Esophagus squamous epithelium (tissue), 4 donors: ENCODE measurements around the gene STON1.

Experiments
- POLR2A ChIP-seq, 4 donors: fragments of 450-650 bp; IDR thresholded peaks; one replicate each; pipeline ENCODE4 v1.6.1; 2017; ENCODE audit warnings: antibody characterized with exemption in 4 of 4, mild to moderate bottlenecking in 4 of 4, moderate library complexity in 3 of 4
- TF ChIP-seq, protein P1 (sequence below), 6 experiments: fragments of 450-650 bp in 4 of 6; fragments of 200-600 bp in 2 of 6; sonication (generic) in 2 of 6; IDR thresholded peaks; one replicate each; pipeline ENCODE4 v1.5.1; 2016 to 2019; ENCODE audit warnings: antibody characterized with exemption in 6 of 6, mild to moderate bottlenecking in 4 of 6, moderate library complexity in 4 of 6

GRCh38 chr2:48590017-48590416, 60.1 kb downstream of the STON1 start:
- TF ChIP-seq, protein P1, sequence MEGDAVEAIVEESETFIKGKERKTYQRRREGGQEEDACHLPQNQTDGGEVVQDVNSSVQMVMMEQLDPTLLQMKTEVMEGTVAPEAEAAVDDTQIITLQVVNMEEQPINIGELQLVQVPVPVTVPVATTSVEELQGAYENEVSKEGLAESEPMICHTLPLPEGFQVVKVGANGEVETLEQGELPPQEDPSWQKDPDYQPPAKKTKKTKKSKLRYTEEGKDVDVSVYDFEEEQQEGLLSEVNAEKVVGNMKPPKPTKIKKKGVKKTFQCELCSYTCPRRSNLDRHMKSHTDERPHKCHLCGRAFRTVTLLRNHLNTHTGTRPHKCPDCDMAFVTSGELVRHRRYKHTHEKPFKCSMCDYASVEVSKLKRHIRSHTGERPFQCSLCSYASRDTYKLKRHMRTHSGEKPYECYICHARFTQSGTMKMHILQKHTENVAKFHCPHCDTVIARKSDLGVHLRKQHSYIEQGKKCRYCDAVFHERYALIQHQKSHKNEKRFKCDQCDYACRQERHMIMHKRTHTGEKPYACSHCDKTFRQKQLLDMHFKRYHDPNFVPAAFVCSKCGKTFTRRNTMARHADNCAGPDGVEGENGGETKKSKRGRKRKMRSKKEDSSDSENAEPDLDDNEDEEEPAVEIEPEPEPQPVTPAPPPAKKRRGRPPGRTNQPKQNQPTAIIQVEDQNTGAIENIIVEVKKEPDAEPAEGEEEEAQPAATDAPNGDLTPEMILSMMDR (IDR thresholded peaks at IDR 0.05): no peak
- no peak for TF ChIP-seq POLR2A (IDR thresholded peaks at IDR 0.05)
